A549 (cell line): ENCODE results near the gene OR51B5. TPM values are rescaled to one million over a fixed set of nuclear protein-coding genes. Genes with fewer than 3 reads are reported as not detected.
"Not testable (repeated sequence)": the region's sequence is repeated elsewhere in the genome, so short reads cannot be mapped to it uniquely, and the experiment has no call there.

ENCODE experiments used
- ATAC-seq, 2 experiments: fragments of 200-7000 bp in 1 of 2; fragments of >200 bp in 1 of 2; cut with Nextera tagmentation in 1 of 2; cut with Tn5 transposase in 1 of 2; 3 replicates each; pipeline versions ENCODE4 v1.8.0 to v1.9.1; 2018 to 2020; ENCODE audit warnings: mild to moderate bottlenecking in 1 of 2, moderate library complexity in 1 of 2
- CTCF ChIA-PET: fragments of 300-600 bp; sonication (Branson Sonifier 250); formaldehyde crosslinking; extraction: SDS; loops from one replicate; lab custom pipeline; 2021; ENCODE audit warnings: antibody characterized with exemption, inconsistent platforms; lab: Yijun Ruan, JAX
- POLR2A ChIA-PET: fragments of 350-600 bp; formaldehyde crosslinking; extraction: SDS; loops from one replicate; lab custom pipeline; 2021; ENCODE audit warnings: antibody characterized with exemption, inconsistent platforms; lab: Yijun Ruan, JAX
- DNase-seq, 2 experiments: peaks; one replicate each; pipeline versions ENCODE4 v3.0.0 to v3.0.0-alpha.2; 2011 to 2016; ENCODE audit warnings: low read depth in 1 of 2, low spot score in 1 of 2
- FAIRE-seq: peaks from 2 replicates; lab custom pipeline; 2011; peaks lifted over from hg19 to GRCh38; lab: Jason Lieb, UNC
- H3K27ac ChIP-seq, 2 experiments: fragments of >200 bp; sonication (Bioruptor Twin); formaldehyde crosslinking; 3 replicates each; pipeline ENCODE4 v1.5.1; 2016 to 2017
- H3K4me1 ChIP-seq: fragments of >200 bp; sonication (Bioruptor Twin); formaldehyde crosslinking; 3 replicates; pipeline ENCODE4 v1.6.1; 2016
- H3K4me2 ChIP-seq: fragments of >200 bp; sonication (Bioruptor Twin); formaldehyde crosslinking; 3 replicates; pipeline ENCODE4 v1.6.1; 2016
- H3K4me3 ChIP-seq: fragments of >200 bp; sonication (Bioruptor Twin); formaldehyde crosslinking; 3 replicates; pipeline ENCODE4 v1.5.1; 2016
- H3K9me3 ChIP-seq: fragments of >200 bp; sonication (Bioruptor Twin); formaldehyde crosslinking; 3 replicates; pipeline ENCODE4 v1.6.1; 2016
- CHD2 ChIP-seq: fragments of 150-350 bp; IDR thresholded peaks from 2 replicates; pipeline ENCODE4 v1.6.1; 2014; ENCODE audit warnings: low read length; ENCODE audit not compliant: partially characterized antibody
- ESRRA ChIP-seq: fragments of 150-350 bp; IDR thresholded peaks from 2 replicates; pipeline ENCODE4 v1.6.1; 2014; ENCODE audit warnings: mild to moderate bottlenecking, low read length, borderline replicate concordance
- FOSL2 ChIP-seq, 2 experiments: fragments of 450-650 bp in 1 of 2; fragments of >200 bp in 1 of 2; sonication (Bioruptor Twin) in 1 of 2; formaldehyde crosslinking; IDR thresholded peaks; 2 replicates each; pipeline versions ENCODE4 v1.5.0 to v1.6.1; 2016 to 2020; ENCODE audit warnings: mild to moderate bottlenecking in 1 of 2, moderate library complexity in 1 of 2
- GATA3 ChIP-seq: IDR thresholded peaks from 2 replicates; pipeline ENCODE4 v1.6.1; 2012; ENCODE audit warnings: borderline replicate concordance
- HES2 ChIP-seq: fragments of >200 bp; sonication (Bioruptor Twin); formaldehyde crosslinking; IDR thresholded peaks from 2 replicates; pipeline ENCODE4 v1.6.1; 2016
- JUNB ChIP-seq: fragments of >200 bp; sonication (Bioruptor Twin); formaldehyde crosslinking; IDR thresholded peaks from 2 replicates; pipeline ENCODE4 v1.6.1; 2016
- KDM1A ChIP-seq: fragments of 200-600 bp; sonication (generic); IDR thresholded peaks from 2 replicates; pipeline ENCODE4 v1.6.1; 2016; ENCODE audit warnings: low read depth, mild to moderate bottlenecking
- KDM5A ChIP-seq: fragments of 200-600 bp; sonication (generic); IDR thresholded peaks from 2 replicates; pipeline ENCODE4 v1.6.1; 2016; ENCODE audit warnings: antibody characterized with exemption, mild to moderate bottlenecking
- MAX ChIP-seq: IDR thresholded peaks from 2 replicates; pipeline ENCODE4 v1.6.1; 2012
- NPAS2 ChIP-seq: fragments of 250-450 bp; sonication (Bioruptor Pico); IDR thresholded peaks from 2 replicates; pipeline ENCODE4 v1.8.0; 2022; ENCODE audit warnings: mild to moderate bottlenecking, moderate library complexity, borderline replicate concordance
- PBX3 ChIP-seq: IDR thresholded peaks from 2 replicates; pipeline ENCODE4 v1.6.1; 2012
- RCOR1 ChIP-seq: fragments of 150-350 bp; IDR thresholded peaks from 2 replicates; pipeline ENCODE4 v1.6.1; 2014; ENCODE audit warnings: antibody characterized with exemption, low read length, low read depth
- RFX5 ChIP-seq: fragments of 450-650 bp; IDR thresholded peaks from 2 replicates; pipeline ENCODE4 v1.7.1; 2014; ENCODE audit warnings: antibody characterized with exemption, mild to moderate bottlenecking, moderate library complexity
- WGBS: methylation state at CpG from one replicate; pipeline ENCODE4 v1.1.6; 2017; ENCODE audit errors: missing lambda C conversion rate; 5-methylcytosine and 5-hydroxymethylcytosine counted together
- polyA plus RNA-seq, 4 experiments: library from polyadenylated mRNA; depleted of rRNA in 3 of 4; stranded (reverse); fragments of >200 nt; fragmentation: RNase III in 1 of 4; extraction: RNeasy Plus Mini Kit Qiagen cat#74134 plus additional on column Dnase treatment in 1 of 4; gene quantifications; 2 replicates in 3 of 4; 3 replicates in 1 of 4; pipeline ENCODE4 v1.2.3, GENCODE V29; 2011 to 2017
- small RNA-seq, 6 experiments: library from RNA; depleted of rRNA; stranded (forward); fragments of <200 nt; gene quantifications; one replicate each; pipeline ENCODE3, GENCODE V24; 2012
- TF ChIP-seq, protein P1 (sequence below): fragments of 200-600 bp; sonication (generic); IDR thresholded peaks from 2 replicates; pipeline ENCODE4 v1.6.1; 2016; ENCODE audit warnings: antibody characterized with exemption, mild to moderate bottlenecking, moderate library complexity

The OR51B5 gene
- polyA plus RNA-seq, 2 of the 4 experiments (the other 2 are of a cell fraction): 0.06 to 0.09 TPM

GRCh38 chr11:5297721-5298323 is 45.5 kb downstream of the OR51B5 start (continued):
- TF ChIP-seq FOSL2 (IDR thresholded peaks at IDR 0.05) (no peak), FOSL2 (CRISPR knock-in tag; IDR thresholded peaks at IDR 0.05) (no peak), ESRRA (no peak), JUNB (no peak), PBX3 (no peak), GATA3 (no peak)
- TF ChIP-seq, protein P1, sequence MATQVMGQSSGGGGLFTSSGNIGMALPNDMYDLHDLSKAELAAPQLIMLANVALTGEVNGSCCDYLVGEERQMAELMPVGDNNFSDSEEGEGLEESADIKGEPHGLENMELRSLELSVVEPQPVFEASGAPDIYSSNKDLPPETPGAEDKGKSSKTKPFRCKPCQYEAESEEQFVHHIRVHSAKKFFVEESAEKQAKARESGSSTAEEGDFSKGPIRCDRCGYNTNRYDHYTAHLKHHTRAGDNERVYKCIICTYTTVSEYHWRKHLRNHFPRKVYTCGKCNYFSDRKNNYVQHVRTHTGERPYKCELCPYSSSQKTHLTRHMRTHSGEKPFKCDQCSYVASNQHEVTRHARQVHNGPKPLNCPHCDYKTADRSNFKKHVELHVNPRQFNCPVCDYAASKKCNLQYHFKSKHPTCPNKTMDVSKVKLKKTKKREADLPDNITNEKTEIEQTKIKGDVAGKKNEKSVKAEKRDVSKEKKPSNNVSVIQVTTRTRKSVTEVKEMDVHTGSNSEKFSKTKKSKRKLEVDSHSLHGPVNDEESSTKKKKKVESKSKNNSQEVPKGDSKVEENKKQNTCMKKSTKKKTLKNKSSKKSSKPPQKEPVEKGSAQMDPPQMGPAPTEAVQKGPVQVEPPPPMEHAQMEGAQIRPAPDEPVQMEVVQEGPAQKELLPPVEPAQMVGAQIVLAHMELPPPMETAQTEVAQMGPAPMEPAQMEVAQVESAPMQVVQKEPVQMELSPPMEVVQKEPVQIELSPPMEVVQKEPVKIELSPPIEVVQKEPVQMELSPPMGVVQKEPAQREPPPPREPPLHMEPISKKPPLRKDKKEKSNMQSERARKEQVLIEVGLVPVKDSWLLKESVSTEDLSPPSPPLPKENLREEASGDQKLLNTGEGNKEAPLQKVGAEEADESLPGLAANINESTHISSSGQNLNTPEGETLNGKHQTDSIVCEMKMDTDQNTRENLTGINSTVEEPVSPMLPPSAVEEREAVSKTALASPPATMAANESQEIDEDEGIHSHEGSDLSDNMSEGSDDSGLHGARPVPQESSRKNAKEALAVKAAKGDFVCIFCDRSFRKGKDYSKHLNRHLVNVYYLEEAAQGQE: no peak

- POLR2A ChIA-PET, CTCF ChIA-PET, FAIRE-seq, H3K4me1 ChIP-seq, H3K4me2 ChIP-seq, ATAC-seq, H3K4me3 ChIP-seq, H3K9me3 ChIP-seq, H3K27ac ChIP-seq, DNase-seq: not testable (repeated sequence)
- 78% methylated on average over 16 of the region's 41 CpGs for WGBS
These were observed 48.9 kb downstream of the OR51B5 start for GRCh38 chr11:5294342-5294995.

DNA sequence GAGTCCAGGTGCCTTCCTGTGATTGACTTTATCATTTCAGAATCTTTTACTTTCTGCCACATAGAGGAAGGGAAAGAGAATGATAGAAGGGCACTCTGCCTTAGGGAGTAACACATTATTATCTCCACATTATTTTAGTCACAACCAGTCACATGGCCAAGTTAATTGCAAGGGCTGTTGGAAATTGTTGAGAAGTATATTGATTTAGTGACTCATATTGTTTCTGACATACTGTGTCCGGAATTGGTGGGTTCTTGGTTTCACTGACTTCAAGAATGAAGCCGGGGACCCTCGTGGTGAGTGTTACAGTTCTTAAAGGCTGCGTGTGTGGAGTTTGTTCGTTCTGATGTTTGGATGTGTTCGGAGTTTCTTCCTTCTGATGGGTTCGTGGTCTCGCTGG is 50.3 kb downstream of the OR51B5 start:
- Histone ChIP-seq H3K4me3 (no peak overlapping the region), H3K27ac (no peak overlapping the region), H3K9me3 (no peaks in the 10 kb centered on the region), H3K4me2 (no peak overlapping the region), H3K4me1 (no peaks in the 10 kb centered on the region)
- ChIA-PET CTCF (no interaction called here), POLR2A (no interaction called here)
- 66% methylated on average over 8 of the region's 8 CpGs for WGBS
- no peak for DNase-seq
- FAIRE-seq: no peak
- TF ChIP-seq RFX5: no peak
- TF ChIP-seq RCOR1: no peak
- no peak for TF ChIP-seq CHD2
- no peak for TF ChIP-seq MAX
- no peak for TF ChIP-seq KDM1A
- TF ChIP-seq, protein P1: no peak
- TF ChIP-seq HES2: no peak
- TF ChIP-seq NPAS2: no peak
- TF ChIP-seq KDM5A: no peak
- no peak for ATAC-seq

Small RNA genes lying within 50 kb of the gene (small RNA-seq; reads per million reads assigned to genes)
- 0 reads per million in 6 experiments for gene AC104389.3

Other genes starting within 250 kb of the OR51B5 start
- gene OR52A5, start 205.2 kb downstream of the OR51B5 start, polyA plus RNA-seq (2011; rRNA removed): not detected in 2 replicates
- gene OR52A5, start 205.2 kb downstream of the OR51B5 start, polyA plus RNA-seq (2017; fragmentation: RNase III; extraction: RNeasy Plus Mini Kit Qiagen cat#74134 plus additional on column Dnase treatment): not detected in 3 replicates
- gene OR52A1, start 188.8 kb downstream of the OR51B5 start, polyA plus RNA-seq (2011; rRNA removed): not detected in 2 replicates
- not detected in 3 replicates for gene OR52A1, start 188.8 kb downstream of the OR51B5 start, polyA plus RNA-seq (2017; fragmentation: RNase III; extraction: RNeasy Plus Mini Kit Qiagen cat#74134 plus additional on column Dnase treatment)
- gene OR51V1, start 142.8 kb downstream of the OR51B5 start, polyA plus RNA-seq (2011; rRNA removed): not detected in 2 replicates
- gene OR51V1, start 142.8 kb downstream of the OR51B5 start, polyA plus RNA-seq (2017; fragmentation: RNase III; extraction: RNeasy Plus Mini Kit Qiagen cat#74134 plus additional on column Dnase treatment): not detected in 3 replicates
- 0.30 TPM in 1 of 2 replicates, not detected in the other for gene HBB, start 116.5 kb downstream of the OR51B5 start, polyA plus RNA-seq (2011; rRNA removed)
- gene HBB, start 116.5 kb downstream of the OR51B5 start, polyA plus RNA-seq (2017; fragmentation: RNase III; extraction: RNeasy Plus Mini Kit Qiagen cat#74134 plus additional on column Dnase treatment): not detected in 3 replicates
- gene HBD, start 109.0 kb downstream of the OR51B5 start, polyA plus RNA-seq (2011; rRNA removed): not detected in 2 replicates
- gene HBD, start 109.0 kb downstream of the OR51B5 start, polyA plus RNA-seq (2017; fragmentation: RNase III; extraction: RNeasy Plus Mini Kit Qiagen cat#74134 plus additional on column Dnase treatment): not detected in 3 replicates
- gene HBG1, start 93.7 kb downstream of the OR51B5 start, polyA plus RNA-seq (2011; rRNA removed): not detected in 2 replicates
- not detected in 3 replicates for gene HBG1, start 93.7 kb downstream of the OR51B5 start, polyA plus RNA-seq (2017; fragmentation: RNase III; extraction: RNeasy Plus Mini Kit Qiagen cat#74134 plus additional on column Dnase treatment)
- not detected in 2 replicates for gene HBG2, start 88.7 kb downstream of the OR51B5 start, polyA plus RNA-seq (2011; rRNA removed)
- gene HBG2, start 88.7 kb downstream of the OR51B5 start, polyA plus RNA-seq (2017; fragmentation: RNase III; extraction: RNeasy Plus Mini Kit Qiagen cat#74134 plus additional on column Dnase treatment): not detected in 3 replicates
- gene HBE1, start 73.6 kb downstream of the OR51B5 start, polyA plus RNA-seq (2011; rRNA removed): 0.24 and 0.32 TPM in 2 replicates
- gene HBE1, start 73.6 kb downstream of the OR51B5 start, polyA plus RNA-seq (2017; fragmentation: RNase III; extraction: RNeasy Plus Mini Kit Qiagen cat#74134 plus additional on column Dnase treatment): 0.10 TPM in 1 of 3 replicates, not detected in the others
- gene OR51B4, start 41.6 kb downstream of the OR51B5 start, polyA plus RNA-seq (2011; rRNA removed): 0.11 TPM in 1 of 2 replicates, not detected in the other
- not detected in 3 replicates for gene OR51B4, start 41.6 kb downstream of the OR51B5 start, polyA plus RNA-seq (2017; fragmentation: RNase III; extraction: RNeasy Plus Mini Kit Qiagen cat#74134 plus additional on column Dnase treatment)
- gene OR51B2, start 19.2 kb downstream of the OR51B5 start, polyA plus RNA-seq (2011; rRNA removed): not detected in 2 replicates
- not detected in 3 replicates for gene OR51B2, start 19.2 kb downstream of the OR51B5 start, polyA plus RNA-seq (2017; fragmentation: RNase III; extraction: RNeasy Plus Mini Kit Qiagen cat#74134 plus additional on column Dnase treatment)
- gene OR51B6, start 8.0 kb upstream of the OR51B5 start, polyA plus RNA-seq (2011; rRNA removed): not detected in 2 replicates
- gene OR51B6, start 8.0 kb upstream of the OR51B5 start, polyA plus RNA-seq (2017; fragmentation: RNase III; extraction: RNeasy Plus Mini Kit Qiagen cat#74134 plus additional on column Dnase treatment): not detected in 3 replicates
- gene OR51M1, start 40.3 kb upstream of the OR51B5 start, polyA plus RNA-seq (2011; rRNA removed): not detected in 2 replicates
- gene OR51M1, start 40.3 kb upstream of the OR51B5 start, polyA plus RNA-seq (2017; fragmentation: RNase III; extraction: RNeasy Plus Mini Kit Qiagen cat#74134 plus additional on column Dnase treatment): not detected in 3 replicates
- gene OR51Q1, start 78.6 kb upstream of the OR51B5 start, polyA plus RNA-seq (2011; rRNA removed): not detected in 2 replicates
- gene OR51Q1, start 78.6 kb upstream of the OR51B5 start, polyA plus RNA-seq (2017; fragmentation: RNase III; extraction: RNeasy Plus Mini Kit Qiagen cat#74134 plus additional on column Dnase treatment): not detected in 3 replicates
- gene OR51I1, start 98.0 kb upstream of the OR51B5 start, polyA plus RNA-seq (2011; rRNA removed): not detected in 2 replicates
- not detected in 3 replicates for gene OR51I1, start 98.0 kb upstream of the OR51B5 start, polyA plus RNA-seq (2017; fragmentation: RNase III; extraction: RNeasy Plus Mini Kit Qiagen cat#74134 plus additional on column Dnase treatment)
- not detected in 2 replicates for gene OR51I2, start 105.8 kb upstream of the OR51B5 start, polyA plus RNA-seq (2011; rRNA removed)
- not detected in 3 replicates for gene OR51I2, start 105.8 kb upstream of the OR51B5 start, polyA plus RNA-seq (2017; fragmentation: RNase III; extraction: RNeasy Plus Mini Kit Qiagen cat#74134 plus additional on column Dnase treatment)
- not detected in 2 replicates for gene OR52D1, start 145.2 kb upstream of the OR51B5 start, polyA plus RNA-seq (2011; rRNA removed)
- not detected in 3 replicates for gene OR52D1, start 145.2 kb upstream of the OR51B5 start, polyA plus RNA-seq (2017; fragmentation: RNase III; extraction: RNeasy Plus Mini Kit Qiagen cat#74134 plus additional on column Dnase treatment)
- not detected in 2 replicates for gene UBQLN3, start 166.4 kb upstream of the OR51B5 start, polyA plus RNA-seq (2011; rRNA removed)
- not detected in 3 replicates for gene UBQLN3, start 166.4 kb upstream of the OR51B5 start, polyA plus RNA-seq (2017; fragmentation: RNase III; extraction: RNeasy Plus Mini Kit Qiagen cat#74134 plus additional on column Dnase treatment)
- gene UBQLNL, start 173.2 kb upstream of the OR51B5 start, polyA plus RNA-seq (2011; rRNA removed): 0.41 and 0.71 TPM in 2 replicates
- 0.06 to 0.13 TPM (median 0.12 TPM) in 3 replicates for gene UBQLNL, start 173.2 kb upstream of the OR51B5 start, polyA plus RNA-seq (2017; fragmentation: RNase III; extraction: RNeasy Plus Mini Kit Qiagen cat#74134 plus additional on column Dnase treatment)
- not detected in 2 replicates for gene OR52H1, start 205.0 kb upstream of the OR51B5 start, polyA plus RNA-seq (2011; rRNA removed)
- not detected in 3 replicates for gene OR52H1, start 205.0 kb upstream of the OR51B5 start, polyA plus RNA-seq (2017; fragmentation: RNase III; extraction: RNeasy Plus Mini Kit Qiagen cat#74134 plus additional on column Dnase treatment)
- not detected in 2 replicates for gene OR52B6, start 237.4 kb upstream of the OR51B5 start, polyA plus RNA-seq (2011; rRNA removed)
- not detected in 3 replicates for gene OR52B6, start 237.4 kb upstream of the OR51B5 start, polyA plus RNA-seq (2017; fragmentation: RNase III; extraction: RNeasy Plus Mini Kit Qiagen cat#74134 plus additional on column Dnase treatment)